Activated CD4-positive, alpha-beta T cell treated with anti-CD3 and anti-CD28 coated beads for 36 hours (primary cell): Measurements from ENCODE around the gene THAP2. TPM values are rescaled to one million over a fixed set of nuclear protein-coding genes. Genes with fewer than 3 reads are reported as not detected.
"Not testable (repeated sequence)": the region's sequence is repeated elsewhere in the genome, so short reads cannot be mapped to it uniquely, and the experiment has no call there.

Source experiments
- ATAC-seq: fragments of 200-7000 bp; cut with Tn5 transposase; one replicate; pipeline ENCODE4 v1.10.0; 2021; ENCODE audit warnings: mild to moderate bottlenecking, moderate library complexity
- CTCF ChIA-PET: fragments of 350-600 bp; sonication (Branson Sonifier 250); formaldehyde crosslinking; loops from one replicate; lab custom pipeline; 2021; ENCODE audit warnings: antibody characterized with exemption; lab: Charles Lee
- POLR2A ChIA-PET: fragments of 350-600 bp; sonication (Branson Sonifier 250); formaldehyde crosslinking; loops from one replicate; lab custom pipeline; 2021; ENCODE audit warnings: antibody characterized with exemption, inconsistent platforms; lab: Charles Lee
- DNase-seq: peaks from one replicate; pipeline ENCODE4 v3.0.0-alpha.2; 2020
- H3K27ac Mint-ChIP-seq: one replicate; pipeline ENCODE4 v1.8.0; 2021; ENCODE audit warnings: mixed read lengths
- H3K27me3 Mint-ChIP-seq: one replicate; pipeline ENCODE4 v1.8.0; 2021; ENCODE audit warnings: mixed read lengths
- H3K36me3 Mint-ChIP-seq: one replicate; pipeline ENCODE4 v1.8.0; 2021; ENCODE audit warnings: low read depth, mixed read lengths
- H3K4me1 Mint-ChIP-seq: one replicate; pipeline ENCODE4 v1.8.0; 2021; ENCODE audit warnings: mixed read lengths
- H3K4me3 Mint-ChIP-seq: one replicate; pipeline ENCODE4 v1.8.0; 2021; ENCODE audit warnings: mild to moderate bottlenecking, moderate library complexity, mixed read lengths
- H3K9me3 Mint-ChIP-seq: one replicate; pipeline ENCODE4 v1.8.0; 2021; ENCODE audit warnings: low read depth, mixed read lengths
- intact Hi-C, 2 experiments: fragments of 100-400 bp; cut with DNase I in 1 of 2; cut with micrococcal nuclease in 1 of 2; formaldehyde crosslinking; loops; one replicate each; pipeline versions ENCODE4 v1.14.2 to v1.15.1; 2022 to 2024; cut with DNase I, micrococcal nuclease
- total RNA-seq, 2 experiments: library from RNA; stranded (reverse); gene quantifications; one replicate each; pipeline ENCODE4 v1.2.3, GENCODE V29; 2021

THAP2 gene
- total RNA-seq, 2 experiments from 2014 or later, result 8.7 to 11.8 TPM

GRCh38 chr12:71685312-71685906 lies 21.3 kb downstream of the THAP2 start:
- DNase-seq (peak; percentile 12), ATAC-seq (peak; percentile 0)
- intact Hi-C loops, result loop anchor here in 1 of 2 experiments (5.0 kb wide), 1 partner anchor 1318 kb away; the partner anchor contains the start of gene KCNMB4
- no peaks in the 10 kb centered on the region for H3K27me3 Mint-ChIP-seq
- peaks cover 17% of the 10 kb centered on the region for H3K4me1 Mint-ChIP-seq
- no peaks in the 10 kb centered on the region for H3K36me3 Mint-ChIP-seq
- peak overlapping the region; percentile 87 for H3K4me3 Mint-ChIP-seq
- H3K27ac Mint-ChIP-seq, result peak overlapping the region; percentile 77
- H3K9me3 Mint-ChIP-seq, result no peaks in the 10 kb centered on the region
- ChIA-PET POLR2A (interaction anchor here (4.4 kb wide), 1 partner anchor 22 kb away, joined by 55 read pairs; the partner anchor contains the start of genes THAP2 and ZFC3H1), CTCF (interaction anchor here (0.6 to 4.9 kb wide), 13 partner anchors 8 to 978 kb away, joined by 3 to 44 read pairs (median 5); partner anchors contain the start of genes THAP2 and ZFC3H1)

GRCh38 chr12:71685914-71686657 lies 22.0 kb downstream of the THAP2 start, which contains the start of gene TMEM19:
Gene TMEM19, plus strand, starts transcription at chr12:71686082. Its CDS starts 599 bp downstream, at chr12:71686681.
- Mint-ChIP-seq H3K4me3 (peak within 1 kb of the TSS; percentile 87), H3K4me1 (peaks cover 17% of the 10 kb centered on the region), H3K27ac (peak within 1 kb of the TSS; percentile 91), H3K9me3 (no peaks in the 10 kb centered on the region), H3K27me3 (no peaks in the 10 kb centered on the region), H3K36me3 (no peaks in the 10 kb centered on the region)
- ATAC-seq (peak; percentile 88), DNase-seq (peak; percentile 87)
- intact Hi-C loops, result loop anchor here (1.0 to 5.0 kb wide), 6 partner anchors 22 to 1319 kb away; partner anchors contain the start of genes RAB21 (in 2 of the 2), KCNMB4 (in 1 of the 2), TBC1D15 (in 1 of the 2) and THAP2 (in 1 of the 2)
- ChIA-PET CTCF (interaction anchor here (0.6 to 4.9 kb wide), 10 partner anchors 9 to 979 kb away, joined by 3 to 44 read pairs (median 6); partner anchors contain the start of genes THAP2 and ZFC3H1), POLR2A (interaction anchor here (0.6 to 4.4 kb wide), 4 partner anchors 22 to 88 kb away, joined by 3 to 55 read pairs (median 4); partner anchors contain the start of genes RAB21, THAP2 and ZFC3H1)

- DNase-seq (no peak), ATAC-seq (peak; percentile 39)
- H3K4me3 Mint-ChIP-seq, result peak overlapping the region; percentile 87
Observed at GRCh38 chr12:71686658-71687025, 22.5 kb downstream of the THAP2 start.

GRCh38 chr12:71687172-71687571 lies 23.1 kb downstream of the THAP2 start:
- H3K27ac Mint-ChIP-seq, ATAC-seq, H3K36me3 Mint-ChIP-seq, DNase-seq, H3K27me3 Mint-ChIP-seq, H3K9me3 Mint-ChIP-seq: not testable (repeated sequence)
- Mint-ChIP-seq H3K4me1 (peaks cover 17% of the 10 kb centered on the region), H3K4me3 (peak overlapping the region; percentile 87)
- POLR2A ChIA-PET, result interaction anchor here (0.8 to 4.4 kb wide), 4 partner anchors 24 to 966 kb away, joined by 3 to 55 read pairs (median 4); partner anchors contain the start of genes RAB21, THAP2 and ZFC3H1
- intact Hi-C loops, result loop anchor here in 1 of 2 experiments (2.0 to 5.0 kb wide), 2 partner anchors 46 to 1320 kb away; partner anchors contain the start of gene KCNMB4
- CTCF ChIA-PET, result interaction anchor here (0.5 to 4.9 kb wide), 5 partner anchors 10 to 1964 kb away, joined by 4 to 44 read pairs (median 11); partner anchors contain the start of genes THAP2 and ZFC3H1

More at GRCh38 chr12:71686658-71687025, 22.5 kb downstream of the THAP2 start:
- Mint-ChIP-seq H3K36me3 (peaks cover under 1% of the 10 kb centered on the region), H3K4me1 (peaks cover 17% of the 10 kb centered on the region), H3K27ac (peak overlapping the region; percentile 91), H3K27me3 (no peaks in the 10 kb centered on the region), H3K9me3 (no peaks in the 10 kb centered on the region)
- intact Hi-C loops, result loop anchor here (1.0 to 5.0 kb wide), 6 partner anchors 22 to 1319 kb away; partner anchors contain the start of genes RAB21 (in 2 of the 2), KCNMB4 (in 1 of the 2), TBC1D15 (in 1 of the 2) and THAP2 (in 1 of the 2)
- POLR2A ChIA-PET, result interaction anchor here (0.9 to 4.4 kb wide), 3 partner anchors 23 to 68 kb away, joined by 3 to 55 read pairs (median 4); partner anchors contain the start of genes RAB21, THAP2 and ZFC3H1
- CTCF ChIA-PET, result interaction anchor here (0.5 to 4.9 kb wide), 8 partner anchors 9 to 1963 kb away, joined by 3 to 44 read pairs (median 10); partner anchors contain the start of genes THAP2 and ZFC3H1

- POLR2A ChIA-PET, result no interaction called here
- Mint-ChIP-seq H3K9me3 (no peaks in the 10 kb centered on the region), H3K27ac (peak overlapping the region; percentile 58), H3K4me3 (no peak overlapping the region), H3K36me3 (peaks cover 2% of the 10 kb centered on the region), H3K27me3 (no peaks in the 10 kb centered on the region), H3K4me1 (peaks cover 17% of the 10 kb centered on the region)
- intact Hi-C loops, result loop anchor here in 1 of 2 experiments (5.0 kb wide), 1 partner anchor 1322 kb away; the partner anchor contains the start of gene KCNMB4
- DNase-seq, result no peak
- ATAC-seq, result no peak
- CTCF ChIA-PET, result interaction anchor here (2.6 kb wide), 1 partner anchor 58 kb away, joined by 8 read pairs; no protein-coding TSS in a partner anchor
Observed at GRCh38 chr12:71688961-71689570, 25.0 kb downstream of the THAP2 start.

- ChIA-PET CTCF (no interaction called here), POLR2A (no interaction called here)
- no peaks in the 10 kb centered on the region for H3K9me3 Mint-ChIP-seq
- no peak overlapping the region for H3K4me3 Mint-ChIP-seq
- intact Hi-C loops, result no loop called here
- ATAC-seq (no peak), DNase-seq (no peak)
- peaks cover 15% of the 10 kb centered on the region for H3K4me1 Mint-ChIP-seq
- H3K36me3 Mint-ChIP-seq, result peaks cover 4% of the 10 kb centered on the region
- no peaks in the 10 kb centered on the region for H3K27me3 Mint-ChIP-seq
- H3K27ac Mint-ChIP-seq, result no peak overlapping the region
Observed at GRCh38 chr12:71691504-71692129, 27.5 kb downstream of the THAP2 start.

GRCh38 chr12:71693126-71693525 lies 29.0 kb downstream of the THAP2 start:
- Mint-ChIP-seq H3K27me3 (no peaks in the 10 kb centered on the region), H3K27ac (no peak overlapping the region), H3K4me1 (peaks cover 6% of the 10 kb centered on the region), H3K4me3 (no peak overlapping the region), H3K9me3 (no peaks in the 10 kb centered on the region), H3K36me3 (peaks cover 6% of the 10 kb centered on the region)
- DNase-seq (no peak), ATAC-seq (no peak)
- POLR2A ChIA-PET, result no interaction called here
- intact Hi-C loops, result no loop called here
- CTCF ChIA-PET, result no interaction called here

GRCh38 chr12:71693651-71694050 lies 29.6 kb downstream of the THAP2 start:
- not testable (repeated sequence) for H3K27me3 Mint-ChIP-seq, H3K4me1 Mint-ChIP-seq, ATAC-seq

GRCh38 chr12:71694099-71694820 lies 30.2 kb downstream of the THAP2 start:
- H3K27ac Mint-ChIP-seq, result no peak overlapping the region
- no peaks in the 10 kb centered on the region for H3K27me3 Mint-ChIP-seq
- H3K36me3 Mint-ChIP-seq, result peaks cover 7% of the 10 kb centered on the region
- no peaks in the 10 kb centered on the region for H3K9me3 Mint-ChIP-seq
- ChIA-PET POLR2A (no interaction called here), CTCF (no interaction called here)
- H3K4me1 Mint-ChIP-seq, result peaks cover 3% of the 10 kb centered on the region
- no peak overlapping the region for H3K4me3 Mint-ChIP-seq
- ATAC-seq (no peak), DNase-seq (no peak)
- intact Hi-C loops, result no loop called here

More at GRCh38 chr12:71693651-71694050, 29.6 kb downstream of the THAP2 start:
- intact Hi-C loops, H3K4me3 Mint-ChIP-seq, POLR2A ChIA-PET, H3K27ac Mint-ChIP-seq, CTCF ChIA-PET, H3K9me3 Mint-ChIP-seq, DNase-seq, H3K36me3 Mint-ChIP-seq: not testable (repeated sequence)

GRCh38 chr12:71695782-71696181 lies 31.7 kb downstream of the THAP2 start:
- ChIA-PET CTCF (interaction anchor here (1.4 to 1.5 kb wide), 2 partner anchors 10 to 11 kb away, joined by 3 read pairs; partner anchors contain the start of gene TMEM19), POLR2A (no interaction called here)
- intact Hi-C loops, result no loop called here
- no peak for DNase-seq
- no peak overlapping the region for H3K27ac Mint-ChIP-seq
- no peaks in the 10 kb centered on the region for H3K9me3 Mint-ChIP-seq
- no peaks in the 10 kb centered on the region for H3K27me3 Mint-ChIP-seq
- H3K4me1 Mint-ChIP-seq, result no peaks in the 10 kb centered on the region
- no peak for ATAC-seq
- peaks cover 13% of the 10 kb centered on the region for H3K36me3 Mint-ChIP-seq
- no peak overlapping the region for H3K4me3 Mint-ChIP-seq
